ENCODE measurements around the gene GPHN.

GPHN gene

DNA sequence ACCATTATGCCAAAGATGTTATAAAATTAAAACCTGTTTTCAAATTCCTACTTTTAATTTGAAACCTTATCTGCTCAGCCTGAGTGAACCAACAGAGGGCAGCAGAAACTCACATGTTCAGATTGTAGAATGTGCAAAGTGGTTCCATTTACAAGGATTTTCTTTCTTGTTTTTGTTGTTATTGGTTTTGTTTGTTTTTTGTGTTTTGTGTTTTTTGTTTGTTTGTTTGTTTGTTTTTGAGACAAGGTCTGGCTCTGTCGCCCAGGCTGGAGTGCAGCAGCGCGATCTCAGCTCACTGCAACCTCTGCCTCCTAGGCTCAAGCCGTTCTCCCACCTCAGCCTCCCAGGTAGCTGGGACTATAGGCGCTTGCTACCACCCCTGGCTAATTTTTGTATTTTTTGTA, 658.5 kb downstream of the GPHN start:
- DNase-seq (ENCODE audit: low read depth in 2 of 2), result peak in 1 of 2 donors; percentile 19

DNA sequence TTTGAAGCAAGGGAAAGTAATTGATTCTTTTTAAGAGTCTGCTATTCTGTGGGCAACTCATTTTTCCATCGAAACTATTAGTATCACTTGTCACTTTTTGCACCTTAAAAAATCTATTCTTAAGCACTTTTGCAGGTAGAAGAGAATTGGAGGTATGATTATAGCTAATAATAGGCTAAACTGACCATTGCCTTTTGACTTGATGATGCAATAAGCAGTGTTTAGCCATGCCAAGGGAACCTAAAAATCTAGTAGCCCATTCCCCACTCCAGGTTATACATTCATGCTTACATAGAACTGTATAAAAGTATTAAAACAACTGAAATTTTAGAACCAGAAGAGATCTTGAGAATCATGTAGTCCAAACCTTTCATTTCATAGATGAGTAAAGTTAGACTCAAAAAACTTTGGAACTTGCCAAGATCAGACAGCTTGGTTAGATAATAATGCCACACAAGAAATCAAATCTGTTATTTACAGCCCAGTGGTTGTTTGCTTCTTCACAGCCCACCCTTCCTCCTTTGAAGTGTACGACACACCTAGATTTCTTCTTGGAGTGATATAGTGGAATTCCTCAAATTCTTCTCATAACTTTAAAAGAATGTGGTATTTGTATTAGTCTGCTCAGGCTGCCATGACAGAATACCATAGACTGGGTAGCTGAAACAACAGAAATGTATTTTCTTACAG, 659.6 kb downstream of the GPHN start:
- no peak for DNase-seq (ENCODE audit: low read depth in 2 of 2)

DNA sequence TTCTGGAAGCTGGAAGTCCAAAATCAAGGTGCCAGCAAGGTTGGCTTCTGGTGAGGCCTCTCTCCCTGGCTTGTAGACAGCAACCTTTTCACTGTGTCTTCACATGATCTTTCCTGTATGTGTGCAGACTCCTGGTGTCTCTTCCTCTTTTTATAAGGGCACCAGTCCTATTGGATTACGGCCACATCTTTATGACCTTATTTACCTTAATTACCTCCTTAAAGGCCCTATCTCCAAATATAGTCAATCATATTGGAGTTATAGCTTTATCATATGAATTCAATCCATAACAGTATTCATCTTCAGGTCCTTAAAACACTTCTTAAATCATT, 660.1 kb downstream of the GPHN start:
- DNase-seq (ENCODE audit: low read depth in 2 of 2), result no peak

- DNase-seq (ENCODE audit: low read depth in 2 of 2), result no peak
These were observed 662.7 kb downstream of the GPHN start for GRCh38 chr14:67170660-67171059.

DNA sequence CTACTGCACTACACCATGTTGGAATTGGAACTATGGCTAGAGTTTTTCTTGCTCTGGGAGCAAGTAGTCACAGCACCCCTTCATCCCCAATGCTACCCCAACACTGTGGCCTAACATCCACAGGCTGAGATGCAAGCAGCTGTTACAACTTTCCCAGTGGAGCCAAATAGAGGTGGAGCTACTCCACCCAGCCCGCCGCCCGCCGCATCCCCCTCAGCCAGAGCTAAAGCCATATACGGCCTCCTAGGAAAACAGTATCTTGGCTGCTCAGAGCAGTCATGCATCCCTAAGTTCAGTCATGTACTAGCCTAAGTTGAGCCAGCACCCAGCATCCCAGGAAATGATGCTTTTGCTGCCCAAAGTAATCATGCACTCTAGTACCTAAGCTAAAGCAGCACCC, 664.1 kb downstream of the GPHN start:
- DNase-seq (ENCODE audit: low read depth in 2 of 2), result no peak

DNA sequence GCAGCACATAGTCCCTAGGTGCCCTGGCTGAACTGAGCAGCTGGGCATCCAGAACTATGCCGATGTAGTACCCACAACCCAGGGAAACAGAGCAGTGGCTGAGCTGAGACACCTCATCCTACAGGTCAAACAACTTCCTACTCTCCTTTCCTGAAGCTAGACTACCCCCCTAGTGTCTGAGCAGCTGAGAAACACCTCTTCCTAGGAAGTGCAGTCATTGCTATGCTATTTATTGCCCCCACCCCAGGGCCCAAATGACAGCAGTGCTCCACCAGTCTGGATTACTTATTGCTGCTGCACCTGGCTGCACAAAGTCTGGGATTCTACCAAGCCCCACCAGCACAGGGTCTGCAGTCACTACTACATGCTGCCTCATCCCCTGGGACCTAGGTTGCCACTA, 664.6 kb downstream of the GPHN start:
- no peak for DNase-seq (ENCODE audit: low read depth in 2 of 2)

DNA sequence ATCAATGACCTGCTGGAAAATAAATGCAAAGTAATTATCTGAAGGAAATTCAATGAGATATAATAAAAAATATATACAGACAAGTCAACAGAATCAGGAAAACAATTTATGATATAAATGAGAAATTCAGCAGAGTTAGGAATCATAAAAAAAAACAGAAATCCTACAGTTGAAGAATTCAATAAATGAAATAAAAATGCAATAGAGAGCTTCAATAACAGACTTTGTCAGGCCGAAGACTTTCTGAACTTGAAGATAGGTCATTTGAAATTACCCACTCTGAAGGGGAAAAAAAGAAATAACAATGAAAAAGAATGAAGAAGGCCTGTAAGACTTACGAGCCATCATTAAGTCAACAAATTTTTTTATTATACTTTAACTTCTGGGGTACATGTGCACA, 665.8 kb downstream of the GPHN start:
- DNase-seq (ENCODE audit: low read depth in 2 of 2), result no peak

DNA sequence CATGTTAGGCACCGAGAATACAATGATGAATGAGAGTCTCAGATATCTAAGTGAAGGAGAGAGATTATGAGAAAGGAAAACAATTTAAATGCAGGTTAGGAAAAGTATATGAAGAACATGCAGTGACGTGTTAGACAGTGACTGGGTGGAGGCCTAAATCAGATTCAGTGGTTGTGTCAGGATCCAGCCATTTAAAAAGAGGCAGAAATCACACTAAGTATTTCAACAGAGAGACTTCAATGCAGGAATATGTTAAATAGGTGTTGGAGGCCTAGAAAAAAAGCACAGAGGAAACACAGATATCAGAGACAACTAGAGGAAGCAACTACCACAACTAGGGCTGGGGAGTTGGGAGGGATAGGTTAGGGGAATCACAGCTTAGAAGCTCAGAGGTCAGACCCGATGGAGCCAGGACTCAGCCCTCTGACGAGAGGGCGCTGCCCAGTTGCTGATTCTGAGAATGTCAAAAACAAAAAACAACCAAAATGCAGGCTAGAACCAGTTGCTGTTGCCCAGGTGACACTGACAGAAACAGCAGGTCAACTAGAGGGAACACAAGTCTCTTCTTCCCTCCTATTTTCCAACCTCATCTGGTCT, 678.3 kb downstream of the GPHN start:
- DNase-seq (ENCODE audit: low read depth in 2 of 2), result no peak

- no peak for DNase-seq (ENCODE audit: low read depth in 2 of 2)
These were observed 679.0 kb downstream of the GPHN start for GRCh38 chr14:67186789-67187584.

DNA sequence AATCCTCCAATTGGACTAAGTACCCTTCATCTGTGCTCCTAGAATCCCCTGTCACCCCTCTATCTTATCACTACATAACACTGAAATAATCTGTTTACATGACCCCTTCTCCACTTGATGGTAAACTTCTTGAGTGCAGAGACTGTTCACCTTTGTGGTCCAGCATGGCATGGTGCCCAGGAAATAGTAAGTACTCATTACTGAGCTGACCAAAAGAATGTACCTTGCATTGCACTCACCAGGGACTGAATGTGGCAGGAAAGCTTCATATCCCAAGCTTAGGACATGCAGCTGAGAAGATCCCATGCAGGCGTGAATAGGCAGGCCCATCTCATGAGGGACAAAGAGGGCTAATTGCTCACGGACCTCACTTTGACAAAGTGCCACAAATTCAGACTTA, 679.9 kb downstream of the GPHN start:
- no peak for DNase-seq (ENCODE audit: low read depth in 2 of 2)

- DNase-seq (ENCODE audit: low read depth in 2 of 2), result no peak
These were observed 680.4 kb downstream of the GPHN start for GRCh38 chr14:67188326-67188725.

DNA sequence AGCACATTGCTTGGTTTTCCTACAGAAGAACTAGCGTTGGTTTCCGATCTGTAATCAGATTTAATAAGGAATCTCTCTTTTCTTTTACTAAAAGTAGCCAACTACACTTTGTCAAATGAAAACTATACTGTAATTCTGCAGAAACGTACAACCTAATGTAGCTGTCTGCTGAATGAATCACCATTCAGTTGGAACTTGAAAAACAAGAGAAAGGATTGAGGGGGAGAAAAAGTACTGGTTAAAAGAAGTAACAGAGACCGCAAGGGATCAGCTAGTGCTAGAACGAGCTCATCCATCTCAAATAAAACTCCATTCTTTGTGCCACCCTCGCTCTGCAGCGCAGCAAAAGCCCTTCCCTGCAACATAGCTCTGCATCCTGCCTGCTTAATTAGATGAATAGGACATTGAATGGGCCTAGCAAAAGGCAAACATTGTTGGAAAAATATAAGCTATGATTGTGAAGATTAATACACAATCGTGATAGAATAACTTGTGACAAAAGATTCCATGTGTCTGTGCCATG, 683.9 kb downstream of the GPHN start:
- no peak for DNase-seq (ENCODE audit: low read depth in 2 of 2)

- DNase-seq (ENCODE audit: low read depth in 2 of 2), result no peak
These were observed 684.4 kb downstream of the GPHN start for GRCh38 chr14:67192366-67192765.

DNA sequence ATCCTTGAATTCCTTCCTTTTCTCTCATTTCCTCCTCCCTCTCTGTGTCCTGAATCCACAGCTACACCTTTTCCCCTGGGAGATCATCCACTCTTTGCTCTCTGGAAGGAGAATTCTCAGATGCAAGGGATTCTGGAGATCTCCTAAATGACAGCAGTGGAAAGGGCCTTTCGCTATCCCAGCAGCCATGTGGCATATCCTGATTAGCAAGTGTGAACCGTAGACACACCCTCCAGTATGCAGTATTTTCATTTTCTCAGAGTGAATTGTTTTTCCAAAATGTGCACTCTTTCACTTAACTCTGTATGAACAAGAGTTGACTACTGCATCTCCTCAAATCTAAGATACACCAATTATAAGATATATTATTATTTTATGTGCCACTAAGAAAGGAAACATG, 687.3 kb downstream of the GPHN start:
- DNase-seq (ENCODE audit: low read depth in 2 of 2), result no peak

- DNase-seq (ENCODE audit: low read depth in 2 of 2), result no peak
These were observed 691.1 kb downstream of the GPHN start for GRCh38 chr14:67199016-67199415.

DNA sequence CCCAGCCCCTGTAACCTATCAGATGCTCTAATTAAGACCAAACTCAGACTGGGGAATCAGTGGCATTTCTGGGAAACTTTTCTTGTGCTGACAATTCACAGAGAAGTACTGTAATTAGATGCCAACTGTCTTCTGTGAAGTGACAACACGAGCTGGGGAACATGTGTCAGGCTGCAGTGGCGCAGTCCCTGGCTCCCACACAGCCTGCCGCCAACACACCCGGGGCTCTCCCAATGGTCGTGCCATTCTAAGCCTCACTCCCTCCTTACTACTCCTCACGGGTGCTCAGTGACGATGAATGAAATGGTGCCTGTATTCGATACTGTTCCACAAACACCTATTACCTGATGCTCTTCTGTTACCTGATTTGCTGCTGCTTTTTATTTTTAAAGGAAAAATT, 699.9 kb downstream of the GPHN start:
- DNase-seq (ENCODE audit: low read depth in 2 of 2), result no peak

- no peak for DNase-seq (ENCODE audit: low read depth in 2 of 2)
These were observed 710.2 kb downstream of the GPHN start for GRCh38 chr14:67218126-67218525.

- DNase-seq (ENCODE audit: low read depth in 2 of 2), result no peak
These were observed 713.5 kb downstream of the GPHN start for GRCh38 chr14:67221248-67221981.

- no peak for DNase-seq (ENCODE audit: low read depth in 2 of 2)
These were observed 714.0 kb downstream of the GPHN start for GRCh38 chr14:67221982-67222328.

- no peak for DNase-seq (ENCODE audit: low read depth in 2 of 2)
These were observed 717.6 kb downstream of the GPHN start for GRCh38 chr14:67225523-67225922.

GRCh38 chr14:67228325-67228984, 720.5 kb downstream of the GPHN start:
- no peak for DNase-seq (ENCODE audit: low read depth in 2 of 2)
